Prostate gland (tissue), 2 donors: ENCODE results near the gene TAOK1. TPM values are rescaled to one million over a fixed set of nuclear protein-coding genes. Genes with fewer than 3 reads are reported as not detected.

ENCODE experiments used
- DNase-seq: peaks from one replicate; pipeline ENCODE4 v3.0.0-alpha.2; 2019; ENCODE audit warnings: low spot score
- H3K27ac ChIP-seq, 2 donors: fragments of 200-600 bp; sonication (generic); 2 replicates each; pipeline ENCODE4 v1.5.1; 2017 to 2019
- H3K27me3 ChIP-seq: fragments of 200-600 bp; sonication (generic); replicated peaks from 2 replicates; pipeline ENCODE4 v1.5.1; 2019; ENCODE audit not compliant: insufficient read depth
- H3K36me3 ChIP-seq, 2 donors: fragments of 200-600 bp; sonication (generic); 1 replicate in 1 of 2; 2 replicates in 1 of 2; pipeline versions ENCODE4 v1.5.1 to v1.8.1; 2017 to 2019
- H3K4me1 ChIP-seq: fragments of 200-600 bp; sonication (generic); replicated peaks from 2 replicates; pipeline ENCODE4 v1.5.1; 2019
- H3K4me3 ChIP-seq, 2 donors: fragments of 200-600 bp; sonication (generic); 2 replicates each; pipeline ENCODE4 v1.5.1; 2017 to 2019
- H3K9me3 ChIP-seq: fragments of 200-600 bp; sonication (generic); 2 replicates; pipeline ENCODE4 v1.5.1; 2017
- POLR2A ChIP-seq: fragments of 450-650 bp; IDR thresholded peaks from one replicate; pipeline ENCODE4 v1.6.1; 2016; ENCODE audit warnings: antibody characterized with exemption, mild to moderate bottlenecking
- POLR2AphosphoS5 ChIP-seq: sonication (generic); formaldehyde crosslinking; IDR thresholded peaks from one replicate; pipeline ENCODE4 v1.6.1; 2017; ENCODE audit warnings: antibody characterized with exemption
- WGBS: methylation state at CpG from one replicate; pipeline ENCODE4 v1.1.5; 2018; 5-methylcytosine and 5-hydroxymethylcytosine counted together
- intact Hi-C: fragments of 100-400 bp; cut with DNase I; formaldehyde crosslinking; loops from one replicate; pipeline ENCODE4 v1.14.2; 2022
- total RNA-seq, 2 donors: library from RNA; depleted of rRNA; stranded (reverse); fragments of >200 nt; gene quantifications; one replicate each; pipeline ENCODE4 v1.1.0, GENCODE V29; 2016
- TF ChIP-seq, protein P1 (sequence below), 4 experiments: fragments of 200-600 bp in 2 of 4; fragments of 450-650 bp in 2 of 4; sonication (generic) in 2 of 4; IDR thresholded peaks; 1 replicate in 3 of 4; 2 replicates in 1 of 4; pipeline ENCODE4 v1.5.1; 2016 to 2019; ENCODE audit warnings: antibody characterized with exemption in 4 of 4, mild to moderate bottlenecking in 2 of 4, moderate library complexity in 2 of 4

The TAOK1 gene
- total RNA-seq, 2 donors from 2014 or later: 27.4 to 80.5 TPM

DNA sequence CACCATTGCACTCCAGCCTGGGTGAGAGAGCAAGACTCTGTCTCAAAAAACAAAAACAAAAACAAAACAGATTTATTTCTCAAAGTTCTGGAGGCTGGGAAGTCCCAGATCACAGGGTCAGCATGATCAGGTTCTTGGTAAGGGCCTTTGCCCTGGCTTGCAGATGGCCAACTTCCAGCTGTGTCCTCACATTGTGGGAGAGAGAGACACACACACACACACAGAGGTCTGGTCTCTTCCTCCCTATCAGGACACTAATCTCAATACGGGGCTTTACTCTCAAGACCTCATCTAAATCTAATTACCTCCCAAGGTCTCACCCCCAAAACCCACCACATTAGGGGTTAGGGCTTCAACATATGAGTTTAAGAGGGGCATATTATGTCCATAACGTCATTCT, 26.4 kb upstream of the TAOK1 start:
- Histone ChIP-seq H3K9me3 (no peaks in the 10 kb centered on the region), H3K4me1 (no peaks in the 10 kb centered on the region), H3K36me3 (no peaks in the 10 kb centered on the region), H3K4me3 (no peak overlapping the region), H3K27me3 (no peaks in the 10 kb centered on the region), H3K27ac (no peak overlapping the region)
- WGBS: 77% methylated on average over 2 of the region's 2 CpGs
- intact Hi-C loops: no loop called here
- TF ChIP-seq, protein P1, sequence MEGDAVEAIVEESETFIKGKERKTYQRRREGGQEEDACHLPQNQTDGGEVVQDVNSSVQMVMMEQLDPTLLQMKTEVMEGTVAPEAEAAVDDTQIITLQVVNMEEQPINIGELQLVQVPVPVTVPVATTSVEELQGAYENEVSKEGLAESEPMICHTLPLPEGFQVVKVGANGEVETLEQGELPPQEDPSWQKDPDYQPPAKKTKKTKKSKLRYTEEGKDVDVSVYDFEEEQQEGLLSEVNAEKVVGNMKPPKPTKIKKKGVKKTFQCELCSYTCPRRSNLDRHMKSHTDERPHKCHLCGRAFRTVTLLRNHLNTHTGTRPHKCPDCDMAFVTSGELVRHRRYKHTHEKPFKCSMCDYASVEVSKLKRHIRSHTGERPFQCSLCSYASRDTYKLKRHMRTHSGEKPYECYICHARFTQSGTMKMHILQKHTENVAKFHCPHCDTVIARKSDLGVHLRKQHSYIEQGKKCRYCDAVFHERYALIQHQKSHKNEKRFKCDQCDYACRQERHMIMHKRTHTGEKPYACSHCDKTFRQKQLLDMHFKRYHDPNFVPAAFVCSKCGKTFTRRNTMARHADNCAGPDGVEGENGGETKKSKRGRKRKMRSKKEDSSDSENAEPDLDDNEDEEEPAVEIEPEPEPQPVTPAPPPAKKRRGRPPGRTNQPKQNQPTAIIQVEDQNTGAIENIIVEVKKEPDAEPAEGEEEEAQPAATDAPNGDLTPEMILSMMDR (IDR thresholded peaks at IDR 0.05): no peak
- TF ChIP-seq POLR2AphosphoS5 (no peak), POLR2A (no peak)
- no peak for DNase-seq

DNA sequence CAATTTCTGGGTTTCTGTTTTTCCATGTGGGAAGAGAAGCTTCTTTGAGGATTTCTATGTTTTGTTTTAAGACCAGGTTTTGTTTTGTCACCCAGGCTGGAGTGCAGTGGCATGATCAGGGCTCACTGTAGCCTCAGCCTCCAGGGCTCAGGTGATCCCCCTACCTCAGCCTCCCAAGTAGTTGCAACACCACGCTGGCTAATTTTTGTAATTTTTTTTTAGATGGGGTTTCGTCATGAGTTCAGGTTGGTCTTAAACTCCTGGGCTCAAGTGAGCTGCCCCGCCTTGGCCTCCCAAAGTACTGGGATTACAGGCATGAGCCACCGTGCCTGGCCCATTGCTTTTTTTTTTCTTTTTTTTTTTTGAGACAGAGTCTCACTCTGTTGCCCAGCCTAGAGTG, 25.5 kb upstream of the TAOK1 start:
- intact Hi-C loops: no loop called here
- DNase-seq: no peak
- Histone ChIP-seq H3K36me3 (no peaks in the 10 kb centered on the region), H3K4me3 (no peak overlapping the region), H3K27me3 (no peaks in the 10 kb centered on the region), H3K4me1 (no peaks in the 10 kb centered on the region), H3K9me3 (no peaks in the 10 kb centered on the region), H3K27ac (no peak overlapping the region)
- 97% methylated on average over 4 of the region's 4 CpGs for WGBS
- no peak for TF ChIP-seq POLR2A
- TF ChIP-seq, protein P1 (IDR thresholded peaks at IDR 0.05): no peak
- no peak for TF ChIP-seq POLR2AphosphoS5

GRCh38 chr17:29368161-29368560, 22.0 kb upstream of the TAOK1 start:
- no peaks in the 10 kb centered on the region for H3K27me3 ChIP-seq
- H3K4me1 ChIP-seq: no peaks in the 10 kb centered on the region
- no peak for DNase-seq
- no peak overlapping the region for H3K4me3 ChIP-seq
- intact Hi-C loops: no loop called here
- H3K27ac ChIP-seq: no peak overlapping the region
- no peak for TF ChIP-seq POLR2A
- TF ChIP-seq, protein P1 (IDR thresholded peaks at IDR 0.05): no peak
- no peak for TF ChIP-seq POLR2AphosphoS5
- H3K9me3 ChIP-seq: no peaks in the 10 kb centered on the region
- H3K36me3 ChIP-seq: no peaks in the 10 kb centered on the region

DNA sequence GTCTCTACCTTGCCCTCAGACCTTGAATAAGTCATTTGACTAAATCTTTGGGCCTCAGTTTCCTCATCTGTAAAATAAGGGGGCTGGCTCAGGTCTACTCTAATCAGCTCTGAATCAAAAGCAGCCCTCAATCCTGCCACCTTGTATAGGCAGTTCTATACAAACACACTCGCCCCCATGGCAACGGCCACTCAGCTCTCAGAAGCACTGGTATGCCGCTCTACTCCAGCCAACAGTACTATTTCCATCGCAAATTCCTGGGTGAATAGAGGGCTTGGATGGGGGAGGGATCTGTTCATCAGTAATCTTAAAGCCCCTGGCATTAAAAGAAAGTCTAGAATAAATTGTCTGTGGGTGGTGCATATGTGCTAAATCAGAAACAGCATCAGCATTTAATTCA, 21.2 kb upstream of the TAOK1 start:
- Histone ChIP-seq H3K4me3 (no peak overlapping the region), H3K9me3 (no peaks in the 10 kb centered on the region), H3K36me3 (no peaks in the 10 kb centered on the region), H3K27ac (no peak overlapping the region), H3K27me3 (no peaks in the 10 kb centered on the region), H3K4me1 (no peaks in the 10 kb centered on the region)
- no peak for DNase-seq
- TF ChIP-seq POLR2AphosphoS5: no peak
- TF ChIP-seq POLR2A: no peak
- TF ChIP-seq, protein P1 (IDR thresholded peaks at IDR 0.05): no peak
- intact Hi-C loops: no loop called here
- 63% methylated on average over 4 of the region's 4 CpGs for WGBS

- TF ChIP-seq POLR2A: no peak
- TF ChIP-seq, protein P1 (IDR thresholded peaks at IDR 0.05): peak; percentile 54 to 84 (median 80)
- TF ChIP-seq POLR2AphosphoS5: peak; percentile 39
- 20% methylated on average over 7 of the region's 7 CpGs for WGBS
- Histone ChIP-seq H3K9me3 (no peaks in the 10 kb centered on the region), H3K4me1 (no peaks in the 10 kb centered on the region), H3K36me3 (no peaks in the 10 kb centered on the region), H3K4me3 (no peak overlapping the region), H3K27me3 (no peaks in the 10 kb centered on the region), H3K27ac (no peak overlapping the region)
- intact Hi-C loops: loop anchor here (2.0 kb wide), 1 partner anchor 167 kb away; no protein-coding TSS in a partner anchor
- peak; percentile 57 for DNase-seq
Measured at GRCh38 chr17:29369831-29370735, 20.1 kb upstream of the TAOK1 start.
